ENCODE data around the gene PIGQ.

Gene PIGQ

DNA sequence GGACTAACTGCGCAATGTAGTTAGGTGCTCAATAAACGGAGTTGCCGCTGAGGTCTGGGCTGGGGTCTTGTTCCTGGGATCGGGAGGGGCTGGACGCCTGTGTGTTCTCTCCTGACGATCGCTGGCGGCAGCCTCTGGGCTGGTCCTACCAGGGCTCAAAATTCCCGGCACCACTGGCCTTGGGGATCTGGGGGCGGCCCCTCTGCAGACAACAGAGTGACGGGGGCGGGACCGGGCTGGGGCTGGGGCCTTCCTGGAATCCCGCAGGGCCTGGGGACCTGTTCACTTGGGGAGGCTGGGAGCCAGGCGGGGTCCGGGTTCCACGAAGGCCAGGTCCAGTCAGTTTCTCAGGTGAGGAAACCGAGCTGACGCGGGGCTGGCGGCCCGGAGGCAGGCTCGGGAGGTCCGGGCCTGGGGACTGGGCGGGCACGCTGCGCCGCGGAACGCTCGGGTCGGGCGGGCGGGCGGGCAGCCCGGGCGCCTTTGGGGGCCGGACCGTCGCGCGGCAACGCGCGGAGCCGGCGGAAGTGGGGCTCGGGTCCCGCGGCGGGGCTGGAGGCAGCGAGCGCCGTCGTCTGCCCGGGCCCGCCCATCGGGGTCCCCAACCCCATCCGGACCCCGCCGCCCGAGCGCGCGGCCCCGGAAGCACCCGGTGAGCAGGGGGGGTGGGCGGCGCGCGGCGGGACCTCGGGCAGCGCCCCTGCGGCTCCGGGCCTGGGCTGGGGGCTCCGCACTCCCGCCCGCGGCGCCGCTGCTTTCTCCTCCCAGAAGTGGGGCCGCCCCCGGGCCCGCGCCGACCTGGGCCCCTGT lies at the start of gene PIGQ:
Gene PIGQ, plus strand, starts transcription at position 524 of the 810 bp plus-strand sequence. CDS start 4,107 bp downstream, outside the sequence.
- DNase-seq = no peak

DNA sequence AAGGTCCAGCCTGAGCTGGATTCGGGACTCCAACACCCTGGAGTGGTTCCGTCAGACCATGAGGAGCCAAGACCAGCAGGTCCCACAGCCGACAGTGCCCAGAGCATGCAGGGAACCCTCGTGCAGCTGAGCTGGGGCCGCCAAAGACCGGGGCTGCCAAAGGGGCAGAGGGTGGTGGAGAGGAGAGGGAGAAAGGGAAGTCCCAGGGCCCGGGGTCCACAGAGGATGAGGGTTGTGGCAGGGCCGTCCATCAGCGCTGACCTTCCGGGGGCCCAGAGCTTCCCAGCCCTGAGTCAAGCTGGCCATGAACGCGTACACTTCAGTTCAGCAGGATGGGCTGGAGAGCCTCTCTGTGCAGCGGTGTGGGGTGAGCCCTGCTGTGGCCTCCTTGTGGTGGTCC lies 48.9 kb upstream of the PIGQ start:
- DNase-seq = no peak

DNA sequence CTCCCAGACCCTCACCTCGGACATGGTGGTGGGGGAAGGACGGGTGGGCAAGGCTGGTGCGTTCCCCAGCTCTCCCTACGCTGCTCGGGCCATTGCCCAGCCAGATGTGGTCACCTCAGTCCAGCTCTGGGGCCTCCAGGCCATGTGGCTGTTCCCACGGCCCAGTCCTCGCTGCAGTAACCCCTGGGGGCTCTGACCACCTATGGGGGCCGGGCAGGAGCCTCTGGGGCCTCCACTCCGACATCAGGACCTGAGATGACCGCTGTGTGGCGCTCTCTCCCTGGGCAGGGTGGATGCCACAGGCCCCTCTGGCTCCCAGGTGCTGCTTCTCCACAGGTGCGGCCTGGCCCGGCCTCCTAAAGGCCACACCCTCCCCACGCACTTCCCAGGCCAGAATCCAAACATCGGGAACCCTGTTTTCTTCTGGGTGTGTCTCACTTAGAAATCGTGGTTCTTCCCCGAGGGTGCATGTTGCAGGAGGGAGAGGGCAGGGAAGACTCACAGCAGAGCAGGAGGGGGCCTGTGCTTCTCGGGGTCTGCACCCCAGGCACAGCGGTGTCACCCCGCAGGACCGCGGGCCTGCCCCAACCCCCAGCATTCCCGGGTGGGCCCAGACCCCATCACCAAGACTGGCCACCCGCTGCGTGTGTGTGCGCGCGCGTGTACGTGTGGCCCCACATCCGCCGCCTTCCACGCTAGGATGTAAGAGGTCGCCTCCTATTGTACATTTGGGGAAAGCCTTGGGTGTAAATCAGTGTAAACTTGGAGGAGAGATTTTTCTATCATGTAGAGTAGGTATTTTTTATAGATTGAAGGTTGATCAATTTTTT lies 48.2 kb upstream of the PIGQ start:
- DNase-seq = no peak

DNA sequence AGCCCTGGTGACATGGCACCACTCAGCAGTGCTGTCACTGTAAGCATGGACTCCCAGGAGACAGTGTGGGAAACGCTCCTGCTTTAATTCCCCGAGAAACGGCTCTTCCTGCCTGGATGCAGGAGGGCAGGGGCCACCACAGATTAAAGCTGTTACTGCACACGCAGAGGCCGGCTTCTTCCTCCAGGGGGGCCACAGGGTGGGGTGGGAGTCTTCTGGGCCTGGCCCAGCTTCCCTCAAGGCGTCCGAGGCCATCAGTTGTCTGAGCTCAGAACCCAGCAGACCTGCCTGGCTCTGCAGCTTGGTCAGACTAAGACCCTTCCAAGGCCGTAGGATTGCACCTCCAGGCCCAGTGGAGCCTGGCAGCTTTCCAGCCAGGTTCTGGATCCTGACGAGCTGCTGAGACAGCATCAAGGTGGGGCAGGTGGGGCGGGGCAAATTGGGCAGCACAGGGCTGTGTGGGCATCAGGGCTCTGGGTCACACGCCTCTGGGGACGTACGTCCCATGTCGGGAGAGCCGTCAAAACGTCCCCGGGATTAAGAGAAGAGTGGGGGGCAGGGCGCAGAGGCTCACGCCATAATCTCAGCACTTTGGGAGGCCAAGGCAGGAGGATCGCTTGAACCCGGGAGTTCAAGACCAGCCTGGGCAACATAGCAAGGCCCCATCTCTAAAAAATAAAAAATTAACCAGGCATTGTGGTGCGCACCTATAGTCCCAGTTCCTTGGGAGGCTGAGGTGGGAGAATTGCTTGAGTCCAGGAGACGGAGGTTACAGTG lies 47.3 kb upstream of the PIGQ start:
- DNase-seq = no peak

DNA sequence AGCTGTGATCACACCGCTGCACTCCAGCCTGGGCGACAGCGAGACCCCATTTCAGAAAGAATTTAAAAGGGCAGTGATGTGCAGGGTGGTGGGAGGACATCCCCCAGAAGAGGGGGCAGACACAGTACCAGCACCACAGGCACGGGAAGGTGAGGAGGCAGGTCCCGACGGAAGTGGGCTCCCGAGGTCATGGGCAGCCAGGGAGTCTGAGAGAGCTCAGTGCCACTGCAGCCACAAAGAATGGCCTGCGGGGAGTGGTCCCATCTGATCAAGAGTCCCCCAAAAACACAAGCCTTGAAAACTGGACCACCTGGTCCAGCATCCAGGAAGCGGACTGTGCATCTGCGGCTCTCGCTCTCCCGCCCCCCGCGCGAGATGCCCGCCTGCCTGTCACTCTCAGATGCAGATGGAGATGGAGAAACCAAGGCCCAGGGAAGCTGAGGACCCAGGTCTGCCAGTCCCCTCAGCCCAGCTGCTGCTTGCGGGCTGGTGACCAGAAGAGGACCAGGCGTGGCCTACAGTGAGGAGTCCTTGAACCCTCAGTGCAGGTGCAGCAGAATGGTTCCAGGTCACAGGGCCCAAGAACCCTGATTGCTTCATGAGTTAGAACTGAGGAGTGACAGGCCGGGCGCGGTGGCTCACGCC lies 46.5 kb upstream of the PIGQ start:
- no peak for DNase-seq

DNA sequence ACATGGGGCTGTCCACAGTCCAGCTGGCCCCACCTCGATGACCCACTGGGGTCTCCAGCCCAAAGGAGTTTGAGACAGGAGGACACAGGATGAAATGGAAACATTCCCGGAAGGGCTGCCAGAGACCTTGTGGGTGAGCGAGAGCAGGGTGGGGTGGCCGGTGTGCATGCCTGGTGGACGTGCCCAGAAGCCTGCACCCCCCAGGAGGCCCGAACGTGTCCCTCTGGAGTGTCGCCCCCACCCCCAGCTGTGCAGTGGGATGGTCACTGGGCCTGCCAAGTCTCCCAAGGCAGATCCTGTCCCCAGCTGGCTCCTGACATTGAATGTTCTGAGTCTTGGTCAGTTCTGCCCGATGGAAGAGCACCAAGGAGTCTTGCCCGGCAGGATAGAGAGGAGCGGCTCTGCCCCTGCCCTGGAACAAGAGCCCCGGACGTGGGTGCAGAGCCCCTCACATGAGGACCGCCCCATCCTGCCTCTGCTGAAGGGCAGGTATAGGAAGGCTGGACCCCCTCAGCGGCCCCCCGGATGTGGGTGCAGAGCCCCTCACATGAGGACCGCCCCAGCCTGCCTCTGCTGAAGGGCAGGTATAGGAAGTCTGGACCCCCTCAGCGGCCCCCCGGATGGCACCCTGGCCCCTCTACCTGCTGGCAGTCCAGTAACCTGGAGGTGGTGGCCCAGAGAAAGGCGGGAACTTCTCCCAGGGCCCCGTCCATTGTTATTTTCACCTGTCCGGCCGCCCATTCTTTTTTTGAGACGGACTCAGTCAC lies 45.3 kb upstream of the PIGQ start:
- DNase-seq = no peak

DNA sequence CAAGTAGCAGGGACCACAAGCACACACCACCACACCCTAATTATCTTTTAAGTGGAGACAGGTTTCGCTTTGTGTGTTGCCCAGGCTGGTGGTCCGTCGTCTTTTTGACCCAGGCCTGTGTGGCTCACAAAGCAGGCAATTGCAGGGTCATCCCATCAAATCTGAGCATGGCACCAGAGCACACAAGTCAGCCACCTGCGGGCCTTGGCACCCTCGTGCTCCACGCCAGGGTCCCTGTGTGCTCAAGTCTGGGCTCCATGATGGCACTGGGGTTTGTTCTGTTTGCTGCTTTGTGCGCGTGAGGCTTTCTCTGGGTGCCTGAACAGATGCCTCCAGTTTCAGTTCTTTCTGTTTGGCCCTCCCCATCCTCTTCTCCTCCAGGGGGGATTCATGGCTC lies 44.6 kb upstream of the PIGQ start:
- DNase-seq = no peak

DNA sequence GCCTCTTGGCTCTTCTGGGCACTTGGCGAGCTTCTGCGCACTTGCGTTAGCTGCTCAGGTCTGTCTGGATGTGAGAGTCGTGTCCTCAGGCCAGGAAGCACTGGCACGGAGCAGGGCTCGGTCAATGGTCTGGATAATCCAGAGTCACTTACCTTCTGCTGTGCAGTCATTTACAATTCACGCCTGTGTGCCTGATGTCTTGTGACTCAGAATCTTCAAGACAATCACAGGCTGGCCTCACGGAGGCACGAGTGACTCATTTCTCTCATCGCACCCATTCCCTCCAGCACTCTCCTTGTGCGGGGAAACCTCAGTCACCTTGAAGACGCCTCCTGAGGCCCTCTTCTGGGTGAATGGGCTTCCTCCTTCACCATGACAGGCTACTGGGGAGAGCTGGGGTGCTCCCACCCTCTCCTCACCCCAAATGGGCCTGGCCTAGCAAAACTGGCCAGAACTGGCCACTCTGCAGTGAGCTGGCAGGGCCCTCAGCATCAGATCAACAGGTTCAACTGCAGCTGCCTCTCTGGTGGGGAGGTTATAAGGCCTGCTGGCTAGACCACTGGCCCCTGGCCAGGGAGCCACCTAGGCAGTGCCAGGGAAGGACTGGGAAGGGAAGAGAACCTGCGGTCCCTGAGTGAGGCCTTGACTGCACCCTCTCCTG lies 44.1 kb upstream of the PIGQ start:
- no peak for DNase-seq

DNA sequence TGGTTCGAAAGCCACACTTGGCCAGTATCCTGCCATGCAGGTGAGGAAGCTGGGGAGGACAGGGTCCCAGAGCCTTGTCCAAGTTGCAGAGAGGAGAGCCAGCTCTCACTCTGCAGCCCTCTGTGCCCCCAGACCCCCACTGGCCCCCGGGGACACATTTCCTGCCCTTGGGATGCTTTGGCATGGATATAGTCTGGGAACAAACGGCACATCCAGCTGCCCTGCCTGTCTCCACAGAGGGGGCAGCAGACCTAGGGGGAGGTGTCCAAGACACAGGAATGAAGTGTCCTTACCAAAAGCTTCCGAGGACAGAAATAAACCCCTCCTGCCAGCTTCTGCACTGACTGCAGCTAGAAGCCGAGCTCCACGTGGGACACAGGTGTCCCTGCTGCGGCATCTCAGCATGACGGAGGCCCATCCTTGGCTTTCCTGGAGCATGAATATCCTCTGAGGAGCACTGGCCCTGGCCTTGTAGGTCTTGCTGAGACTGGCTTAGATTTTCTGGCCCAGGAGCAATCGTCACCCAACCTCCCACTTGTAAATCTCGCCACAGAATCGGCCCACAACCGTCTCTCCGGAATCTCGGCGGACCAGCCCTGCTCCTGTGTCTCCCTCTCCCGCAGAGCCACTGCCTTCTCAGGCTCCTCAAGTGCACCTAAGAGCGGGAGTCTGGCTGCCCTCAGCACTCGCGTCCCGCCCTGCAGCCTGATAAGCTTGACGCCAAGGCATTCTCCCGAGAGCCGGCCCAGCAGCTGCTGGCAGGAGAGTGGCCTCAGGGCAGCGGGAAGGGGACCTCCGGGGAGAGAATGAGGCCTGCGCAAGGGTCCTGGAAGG lies 43.4 kb upstream of the PIGQ start:
- DNase-seq = no peak

DNA sequence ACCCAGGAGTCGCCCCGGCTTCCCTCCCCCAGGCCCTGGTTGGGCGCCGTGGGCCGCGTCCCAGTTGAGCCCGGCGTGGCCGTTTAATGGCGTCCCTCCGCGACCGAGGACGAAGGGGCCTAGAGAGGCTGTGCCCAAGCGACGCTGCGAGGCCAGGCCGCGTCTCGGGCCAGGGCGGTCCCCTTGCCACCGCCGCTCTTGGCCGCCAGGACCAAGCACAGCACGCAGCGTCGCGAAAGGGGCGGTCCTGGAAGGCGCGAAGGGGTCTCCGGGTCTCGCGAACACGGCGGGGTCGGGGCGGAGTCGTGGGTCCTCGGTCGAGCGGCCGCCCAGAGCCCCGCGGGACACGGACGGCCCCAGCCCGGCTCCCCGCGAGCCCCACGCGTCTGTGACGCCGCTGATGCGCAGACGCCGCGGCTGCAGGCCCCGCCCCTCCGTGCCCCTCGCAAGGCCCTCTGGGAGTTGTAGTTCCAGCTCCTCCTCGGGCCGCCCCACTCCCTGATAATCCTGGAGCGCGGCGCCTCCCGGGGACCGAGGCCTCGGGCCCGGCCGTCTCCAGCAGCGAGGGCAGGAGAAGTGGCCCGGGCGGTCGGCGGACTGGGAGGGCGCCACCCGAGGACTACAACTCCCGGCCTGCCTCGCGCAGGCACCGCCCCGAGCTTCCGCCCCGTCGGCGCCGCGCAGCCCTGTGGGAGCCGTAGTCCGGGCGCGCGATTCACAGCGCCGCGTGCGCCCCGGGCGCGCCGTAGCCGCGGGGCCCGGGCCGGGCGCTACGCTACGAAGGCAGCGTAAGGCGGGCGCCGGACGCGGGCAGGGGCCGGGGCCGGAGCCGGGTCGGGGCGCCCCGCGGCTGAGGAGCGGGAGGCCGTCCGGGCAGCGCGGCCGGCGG lies 42.5 kb upstream of the PIGQ start, which contains the start of gene CAPN15:
Gene CAPN15, plus strand, starts transcription at position 698 of the 889 bp plus-strand sequence. CDS start 19,127 bp downstream, outside the sequence.
- DNase-seq = no peak

DNA sequence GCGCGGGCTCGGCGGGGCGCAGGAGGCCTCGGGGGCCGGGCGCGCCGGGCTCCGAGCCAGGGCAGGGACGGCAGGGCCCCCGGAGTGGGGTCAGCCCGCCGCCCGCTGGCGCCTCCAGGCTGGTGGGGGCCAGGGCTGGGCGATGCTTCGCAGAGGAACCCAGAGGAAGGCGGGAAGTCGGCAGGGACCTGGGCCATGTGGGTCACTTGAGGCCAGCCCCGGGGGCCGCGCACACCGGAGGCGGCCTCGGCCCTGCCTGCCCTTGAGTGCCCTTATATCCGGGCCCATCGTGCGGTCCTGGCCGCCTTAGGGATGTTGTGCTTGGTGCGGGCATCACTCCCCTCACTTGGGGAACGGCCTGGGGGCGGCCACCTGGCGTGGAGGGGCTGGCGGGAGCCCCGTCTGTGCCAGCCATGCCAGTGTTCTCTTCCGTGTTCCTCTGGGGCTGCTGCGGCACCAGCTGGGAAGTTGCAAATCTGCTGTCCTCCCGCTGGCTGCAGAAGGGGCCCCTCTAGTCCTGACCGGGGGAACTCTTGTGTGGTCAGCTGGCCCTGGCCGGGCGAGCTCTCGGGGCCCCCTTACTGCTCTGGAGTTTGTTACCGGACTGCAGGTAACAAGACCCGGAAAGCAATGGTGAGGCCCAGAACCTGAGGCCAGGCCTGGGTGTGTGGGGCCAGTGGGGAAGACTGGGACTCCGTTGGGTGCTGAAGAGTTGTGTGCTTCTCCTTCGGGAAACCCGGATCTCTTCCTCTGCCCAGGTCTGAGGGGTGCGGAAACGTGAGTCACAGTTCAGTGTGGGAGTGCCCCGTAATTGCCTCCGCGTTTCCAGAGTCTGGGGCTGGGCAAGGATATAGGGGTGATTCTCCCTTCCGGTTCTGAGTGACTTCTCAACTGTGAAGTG lies 41.4 kb upstream of the PIGQ start:
- DNase-seq = no peak

DNA sequence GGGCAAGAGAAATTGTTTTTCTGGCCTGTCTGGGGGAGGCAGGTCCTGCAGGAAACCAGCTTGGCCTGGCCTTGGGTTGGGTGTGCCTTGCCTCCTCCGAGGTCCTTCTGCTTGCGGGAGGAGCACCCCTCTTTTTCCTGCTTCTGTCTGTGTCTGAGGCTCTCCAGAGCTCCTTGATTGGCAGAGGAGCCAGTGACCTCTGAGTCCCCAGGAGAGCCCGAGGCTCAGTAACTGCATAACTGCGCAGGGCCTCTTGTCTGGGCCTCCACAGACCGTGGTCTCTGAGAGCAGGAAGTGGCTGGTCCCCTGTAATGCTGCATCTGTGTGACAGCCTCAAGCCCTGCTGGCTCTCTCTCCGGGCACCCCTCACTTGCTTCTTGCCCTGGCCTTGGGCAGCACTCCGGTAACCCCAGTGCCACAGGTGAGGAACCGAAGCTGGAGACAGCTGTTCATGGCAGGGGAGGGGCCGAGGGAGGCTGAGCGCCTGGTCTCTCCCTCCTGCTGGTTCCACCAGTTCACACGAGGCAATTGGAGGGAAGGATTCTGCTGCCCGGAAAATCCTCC lies 40.7 kb upstream of the PIGQ start:
- DNase-seq = no peak

DNA sequence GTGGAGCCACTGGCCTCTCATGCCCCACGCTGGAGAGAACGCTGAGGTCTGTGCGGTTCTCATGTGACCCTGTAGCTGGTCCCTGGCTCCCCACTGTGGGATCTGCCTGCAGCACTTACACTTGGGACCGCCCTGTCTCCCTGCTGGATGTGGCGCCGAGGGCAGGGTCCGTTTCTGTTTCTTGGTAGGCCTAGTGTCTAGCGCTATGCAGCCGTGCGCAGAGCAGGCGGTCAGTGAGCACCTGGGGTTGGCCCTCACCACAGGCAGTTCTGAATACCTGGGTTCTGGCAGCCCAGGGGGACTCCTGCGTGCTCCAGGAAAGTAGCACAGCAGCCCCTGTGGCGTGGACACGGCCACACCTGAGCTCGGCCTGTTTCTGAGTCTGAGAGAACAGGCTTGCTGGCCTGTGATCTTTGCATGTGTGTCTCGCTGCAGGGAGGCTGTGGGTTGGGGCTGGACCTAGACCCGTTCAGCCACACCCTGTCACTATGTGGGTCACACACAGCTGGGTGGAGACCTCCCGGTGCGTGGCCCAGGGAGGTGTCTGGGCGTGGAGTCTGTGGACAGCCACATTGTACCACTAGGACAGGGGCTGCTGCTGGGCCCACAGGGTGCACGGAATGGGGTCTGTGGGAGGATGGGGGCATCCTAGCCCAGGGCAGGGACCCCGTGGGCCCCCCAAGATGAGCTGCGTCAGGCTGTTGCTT lies 39.5 kb upstream of the PIGQ start:
- no peak for DNase-seq

DNA sequence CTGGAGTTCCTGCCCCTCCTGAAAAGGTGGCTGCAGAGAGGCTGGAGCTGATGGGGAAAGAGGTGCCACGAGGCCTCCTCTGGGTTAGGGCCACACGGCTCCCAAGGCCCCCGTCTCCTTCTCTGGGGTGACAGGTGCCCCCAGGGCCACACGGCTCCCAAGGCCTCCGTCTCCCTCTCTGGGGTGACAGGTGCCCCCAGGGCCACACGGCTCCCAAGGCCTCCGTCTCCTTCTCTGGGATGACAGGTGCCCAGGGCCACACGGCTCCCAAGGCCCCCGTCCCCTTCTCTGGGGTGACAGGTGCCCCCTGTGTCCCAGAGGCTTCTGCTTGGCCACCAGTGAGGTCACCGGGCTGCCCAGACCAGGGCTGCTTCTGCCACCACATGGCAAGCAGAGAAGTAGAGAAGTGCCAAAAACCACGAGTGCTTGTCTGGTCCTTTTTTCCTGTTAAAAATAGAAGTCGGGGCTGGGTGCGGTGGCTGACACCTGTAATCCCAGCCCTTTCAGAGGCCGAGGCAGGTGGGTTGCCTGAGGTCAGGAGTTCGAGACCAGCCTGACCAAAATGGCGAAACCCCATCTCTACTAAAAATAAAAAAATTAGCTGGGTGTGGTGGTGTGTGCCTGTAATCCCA lies 38.2 kb upstream of the PIGQ start:
- no peak for DNase-seq

DNA sequence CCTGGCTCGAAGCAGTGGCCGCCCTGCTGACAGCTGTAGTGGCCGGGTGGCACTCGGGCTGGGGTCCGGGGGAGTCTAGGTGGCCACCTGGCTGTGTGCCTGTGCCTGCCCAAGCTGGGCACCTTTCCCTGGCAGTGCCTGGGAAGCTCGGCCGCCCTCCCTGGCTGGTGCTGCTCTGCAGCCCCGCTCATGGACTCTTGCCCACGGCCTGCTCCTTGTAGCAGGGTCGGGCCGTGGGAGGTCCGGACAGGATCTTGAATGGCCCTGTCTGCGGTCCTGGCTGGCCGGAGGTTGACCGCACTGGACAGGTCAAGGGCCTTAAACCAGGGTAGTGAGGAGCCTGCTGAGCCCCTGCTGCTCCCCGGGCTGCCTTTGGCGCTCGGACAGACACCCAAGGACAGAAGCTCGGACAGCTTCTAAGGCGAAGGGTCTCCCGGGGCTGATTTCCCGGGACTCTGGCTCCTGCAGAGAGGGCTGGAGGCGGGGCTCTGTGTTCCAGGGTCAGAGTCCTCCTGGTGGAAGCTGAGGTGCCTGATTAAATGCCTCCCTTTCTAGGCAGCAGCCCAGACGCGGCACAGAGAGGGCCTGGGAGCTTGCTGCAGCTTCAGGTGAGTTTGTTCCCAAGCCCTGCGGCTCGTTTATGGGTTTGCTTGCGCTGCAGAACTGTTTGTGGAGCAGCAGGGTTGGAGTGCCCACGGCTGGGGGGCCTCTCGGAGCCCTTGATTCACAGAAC lies 36.2 kb upstream of the PIGQ start:
- no peak for DNase-seq

DNA sequence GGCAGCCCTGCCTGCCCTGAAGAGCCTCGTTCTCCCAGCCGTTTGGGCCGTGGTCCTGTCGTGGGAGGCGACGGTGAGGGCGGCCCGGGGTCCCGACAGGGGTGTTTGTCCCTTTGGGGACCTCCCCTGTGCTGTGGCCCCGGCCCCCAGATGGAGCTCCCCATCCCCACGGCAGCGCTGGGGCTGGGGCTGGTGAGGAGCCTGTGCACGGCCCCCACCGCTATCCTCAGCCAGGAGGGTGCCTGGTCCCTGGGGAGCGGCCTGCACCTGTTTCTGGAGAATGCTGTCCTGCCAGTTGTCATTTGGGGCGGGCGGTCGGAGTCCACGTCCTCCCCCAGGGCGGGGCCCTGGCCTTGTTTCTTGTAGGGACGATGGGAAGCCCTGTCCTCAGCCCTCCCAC lies 35.6 kb upstream of the PIGQ start:
- DNase-seq = no peak

Data from NCI-H1048 (cell line).